Measurements from ENCODE around the gene ZNF827. TPM values are rescaled to one million over a fixed set of nuclear protein-coding genes. Genes with fewer than 3 reads are reported as not detected.

The ZNF827 gene
- total and polyA plus RNA-seq, 2 experiments from 2014 or later: 7.8 to 17.5 TPM

DNA sequence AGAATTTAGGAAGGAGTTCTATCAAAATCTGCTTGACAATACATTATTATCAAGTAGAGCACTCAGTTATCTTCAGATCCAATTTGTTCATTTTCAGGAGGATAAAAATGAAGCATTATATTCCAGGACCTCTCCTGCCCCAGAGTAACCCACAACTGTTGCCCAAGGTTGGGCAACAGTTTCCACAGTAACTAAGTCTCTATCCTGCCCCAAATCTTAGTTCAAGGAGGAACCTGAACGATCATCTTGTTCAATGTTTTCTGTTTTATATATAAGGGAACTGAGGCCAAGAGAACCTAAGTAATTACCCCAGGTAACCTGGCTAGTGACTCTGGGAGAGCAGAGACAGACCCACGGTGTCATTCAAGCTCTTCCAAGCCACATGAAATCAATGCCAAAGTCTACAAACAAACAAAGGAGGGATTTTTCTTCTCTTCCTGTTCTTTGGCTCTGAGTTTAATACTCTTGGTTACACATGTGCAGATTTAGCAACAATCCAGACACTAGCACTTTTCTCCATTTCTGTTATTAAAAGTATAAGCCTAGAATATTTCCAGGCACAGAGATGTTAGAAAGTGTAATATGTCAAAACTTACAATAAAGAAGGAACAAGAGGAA lies 153.1 kb downstream of the ZNF827 start:
- Histone ChIP-seq H3K9me3 (ENCODE audit: low read depth) (no peaks in the 10 kb centered on the region), H3K27me3 (no peaks in the 10 kb centered on the region), H3K27ac (no peak overlapping the region), H3K4me1 (ENCODE audit: insufficient read depth) (no peaks in the 10 kb centered on the region), H3K9me2 (replicated peaks; ENCODE audit: insufficient read depth) (no peaks in the 10 kb centered on the region), H3K36me3 (replicated peaks; ENCODE audit: insufficient read depth, low read depth) (no peaks in the 10 kb centered on the region), H3K4me3 (no peak overlapping the region), H3K79me2 (no peaks in the 10 kb centered on the region), H3K4me2 (no peak overlapping the region), H2AFZ (no peak overlapping the region), H4K20me1 (ENCODE audit: insufficient read depth, poor library complexity, severe bottlenecking) (no peaks in the 10 kb centered on the region)
- TF ChIP-seq EZH2 (IDR thresholded peaks at IDR 0.05; ENCODE audit: borderline replicate concordance): no peak
- TF ChIP-seq, protein P1, sequence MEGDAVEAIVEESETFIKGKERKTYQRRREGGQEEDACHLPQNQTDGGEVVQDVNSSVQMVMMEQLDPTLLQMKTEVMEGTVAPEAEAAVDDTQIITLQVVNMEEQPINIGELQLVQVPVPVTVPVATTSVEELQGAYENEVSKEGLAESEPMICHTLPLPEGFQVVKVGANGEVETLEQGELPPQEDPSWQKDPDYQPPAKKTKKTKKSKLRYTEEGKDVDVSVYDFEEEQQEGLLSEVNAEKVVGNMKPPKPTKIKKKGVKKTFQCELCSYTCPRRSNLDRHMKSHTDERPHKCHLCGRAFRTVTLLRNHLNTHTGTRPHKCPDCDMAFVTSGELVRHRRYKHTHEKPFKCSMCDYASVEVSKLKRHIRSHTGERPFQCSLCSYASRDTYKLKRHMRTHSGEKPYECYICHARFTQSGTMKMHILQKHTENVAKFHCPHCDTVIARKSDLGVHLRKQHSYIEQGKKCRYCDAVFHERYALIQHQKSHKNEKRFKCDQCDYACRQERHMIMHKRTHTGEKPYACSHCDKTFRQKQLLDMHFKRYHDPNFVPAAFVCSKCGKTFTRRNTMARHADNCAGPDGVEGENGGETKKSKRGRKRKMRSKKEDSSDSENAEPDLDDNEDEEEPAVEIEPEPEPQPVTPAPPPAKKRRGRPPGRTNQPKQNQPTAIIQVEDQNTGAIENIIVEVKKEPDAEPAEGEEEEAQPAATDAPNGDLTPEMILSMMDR (IDR thresholded peaks at IDR 0.05; ENCODE audit: poor library complexity): no peak
- TF ChIP-seq EZH2phosphoT487 (IDR thresholded peaks at IDR 0.05; ENCODE audit: low read depth, severe bottlenecking, unreplicated experiment): no peak
- DNase-seq (ENCODE audit: low spot score): no peak
- 84% methylated on average over 2 of the region's 2 CpGs for WGBS (ENCODE audit: low lambda C conversion rate, missing lambda C conversion rate)

DNA sequence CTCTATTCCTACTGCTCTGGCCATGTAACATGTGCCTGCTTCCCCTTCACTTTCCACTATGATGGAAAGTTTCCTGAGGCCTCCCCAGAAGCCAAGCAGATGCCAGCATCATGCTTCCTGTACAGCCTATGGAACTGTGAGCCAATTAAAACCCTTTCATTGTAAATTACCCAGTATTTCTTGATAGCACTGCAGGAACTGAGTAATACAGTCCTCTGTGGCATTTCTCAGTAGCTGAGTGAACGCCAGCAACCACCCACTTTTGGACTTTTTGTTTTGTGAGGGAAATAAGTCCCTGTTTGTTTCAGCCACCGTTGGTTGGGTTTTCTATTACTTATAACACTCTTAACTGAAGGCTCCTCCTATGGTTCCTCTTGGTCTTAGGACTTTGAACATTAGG lies 154.6 kb downstream of the ZNF827 start:
- no peaks in the 10 kb centered on the region for H4K20me1 ChIP-seq (ENCODE audit: insufficient read depth, poor library complexity, severe bottlenecking)
- no peaks in the 10 kb centered on the region for H3K9me3 ChIP-seq (ENCODE audit: low read depth)
- H3K27ac ChIP-seq: no peak overlapping the region
- no peaks in the 10 kb centered on the region for H3K79me2 ChIP-seq
- TF ChIP-seq EZH2 (IDR thresholded peaks at IDR 0.05; ENCODE audit: borderline replicate concordance) (no peak), EZH2phosphoT487 (IDR thresholded peaks at IDR 0.05; ENCODE audit: low read depth, severe bottlenecking, unreplicated experiment) (no peak)
- TF ChIP-seq, protein P1 (IDR thresholded peaks at IDR 0.05; ENCODE audit: poor library complexity): no peak
- H3K27me3 ChIP-seq: no peaks in the 10 kb centered on the region
- no peak overlapping the region for H3K4me3 ChIP-seq
- no peak for DNase-seq (ENCODE audit: low spot score)
- WGBS (ENCODE audit: low lambda C conversion rate, missing lambda C conversion rate): 97% methylated on average over 2 of the region's 2 CpGs
- no peak overlapping the region for H2AFZ ChIP-seq
- H3K4me2 ChIP-seq: no peak overlapping the region
- no peaks in the 10 kb centered on the region for H3K36me3 ChIP-seq (replicated peaks; ENCODE audit: insufficient read depth, low read depth)
- no peaks in the 10 kb centered on the region for H3K4me1 ChIP-seq (ENCODE audit: insufficient read depth)
- no peaks in the 10 kb centered on the region for H3K9me2 ChIP-seq (replicated peaks; ENCODE audit: insufficient read depth)

DNA sequence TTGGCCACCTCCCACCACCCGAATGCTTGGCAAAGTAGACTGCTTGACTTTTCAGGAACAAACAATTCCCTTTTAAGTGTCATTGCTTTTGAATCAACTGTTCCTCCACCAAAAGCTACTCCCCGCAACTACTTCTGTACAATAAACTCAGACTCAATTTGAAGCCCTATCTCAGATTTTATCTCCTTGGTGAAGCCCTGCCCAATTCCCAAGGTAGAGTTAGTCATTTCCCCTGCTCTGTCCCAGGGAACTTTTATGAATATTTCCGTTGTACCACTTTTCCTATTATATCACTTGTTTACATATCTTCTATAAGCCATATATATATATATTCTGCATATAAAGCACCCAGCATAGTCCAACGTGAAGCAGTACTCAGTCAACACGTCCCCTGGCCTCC lies 155.9 kb downstream of the ZNF827 start:
- Histone ChIP-seq H3K27ac (no peak overlapping the region), H3K36me3 (replicated peaks; ENCODE audit: insufficient read depth, low read depth) (no peaks in the 10 kb centered on the region), H2AFZ (no peak overlapping the region), H3K4me2 (no peak overlapping the region), H3K4me3 (no peak overlapping the region), H3K27me3 (no peaks in the 10 kb centered on the region), H3K9me2 (replicated peaks; ENCODE audit: insufficient read depth) (no peaks in the 10 kb centered on the region), H3K79me2 (no peaks in the 10 kb centered on the region), H3K9me3 (ENCODE audit: low read depth) (no peaks in the 10 kb centered on the region), H3K4me1 (ENCODE audit: insufficient read depth) (no peaks in the 10 kb centered on the region), H4K20me1 (ENCODE audit: insufficient read depth, poor library complexity, severe bottlenecking) (no peaks in the 10 kb centered on the region)
- TF ChIP-seq EZH2phosphoT487 (IDR thresholded peaks at IDR 0.05; ENCODE audit: low read depth, severe bottlenecking, unreplicated experiment) (no peak), EZH2 (IDR thresholded peaks at IDR 0.05; ENCODE audit: borderline replicate concordance) (no peak)
- TF ChIP-seq, protein P1 (IDR thresholded peaks at IDR 0.05; ENCODE audit: poor library complexity): no peak
- DNase-seq (ENCODE audit: low spot score): no peak
- 90% methylated on average over 5 of the region's 5 CpGs for WGBS (ENCODE audit: low lambda C conversion rate, missing lambda C conversion rate)
